ENCODE results near the gene CEACAM8.
"Not testable (repeated sequence)": the region's sequence is repeated elsewhere in the genome, so short reads cannot be mapped to it uniquely, and the experiment has no call there.

The CEACAM8 gene

GRCh38 chr19:42594617-42595489 is at the start of gene CEACAM8:
Gene CEACAM8, minus strand, starts transcription at chr19:42594924. Its CDS starts 96 bp downstream, at chr19:42594828.
- DNase-seq (ENCODE audit: low spot score) = no peak

- not testable (repeated sequence) for DNase-seq (ENCODE audit: low spot score)
Observed at GRCh38 chr19:42639324-42640092, 44.8 kb upstream of the CEACAM8 start.

GRCh38 chr19:42635233-42635539 is 40.5 kb upstream of the CEACAM8 start:
- no peak for DNase-seq (ENCODE audit: low spot score)

GRCh38 chr19:42634409-42635232 is 39.9 kb upstream of the CEACAM8 start:
- peak; percentile 36 for DNase-seq (ENCODE audit: low spot score)

- no peak for DNase-seq (ENCODE audit: low spot score)
Observed at GRCh38 chr19:42629191-42629590, 34.5 kb upstream of the CEACAM8 start.

- no peak for DNase-seq (ENCODE audit: low spot score)
Observed at GRCh38 chr19:42628411-42629140, 33.9 kb upstream of the CEACAM8 start.

- no peak for DNase-seq (ENCODE audit: low spot score)
Observed at GRCh38 chr19:42627916-42628315, 33.2 kb upstream of the CEACAM8 start.

- no peak for DNase-seq (ENCODE audit: low spot score)
Observed at GRCh38 chr19:42626181-42626580, 31.5 kb upstream of the CEACAM8 start.

- no peak for DNase-seq (ENCODE audit: low spot score)
Observed at GRCh38 chr19:42619271-42619670, 24.5 kb upstream of the CEACAM8 start.

GRCh38 chr19:42613666-42614065 is 18.9 kb upstream of the CEACAM8 start:
- DNase-seq (ENCODE audit: low spot score) = no peak

- DNase-seq (ENCODE audit: low spot score) = not testable (repeated sequence)
Observed at GRCh38 chr19:42610401-42610915, 15.7 kb upstream of the CEACAM8 start.

GRCh38 chr19:42606660-42607351 is 12.1 kb upstream of the CEACAM8 start:
- DNase-seq (ENCODE audit: low spot score) = peak; percentile 66

GRCh38 chr19:42601811-42602443 is 7.2 kb upstream of the CEACAM8 start:
- no peak for DNase-seq (ENCODE audit: low spot score)

GRCh38 chr19:42596391-42597072 is 1.8 kb upstream of the CEACAM8 start:
- peak; percentile 46 for DNase-seq (ENCODE audit: low spot score)

GRCh38 chr19:42595550-42596172 is 937 bp upstream of the CEACAM8 start:
- DNase-seq (ENCODE audit: low spot score) = no peak

- DNase-seq (ENCODE audit: low spot score) = no peak
Observed at GRCh38 chr19:42589792-42590191, 4.9 kb downstream of the CEACAM8 start.

GRCh38 chr19:42584466-42584865 is 10.3 kb downstream of the CEACAM8 start:
- DNase-seq (ENCODE audit: low spot score) = no peak

GRCh38 chr19:42577016-42577415 is 17.7 kb downstream of the CEACAM8 start:
- DNase-seq (ENCODE audit: low spot score) = no peak

- DNase-seq (ENCODE audit: low spot score) = no peak
Observed at GRCh38 chr19:42576241-42576640, 18.5 kb downstream of the CEACAM8 start.

Data from germinal center (tissue), 1 donor.